H1 (cell line): ENCODE measurements around the gene MYRIP. TPM values are rescaled to one million over a fixed set of nuclear protein-coding genes. Genes with fewer than 3 reads are reported as not detected.

Experiments used
- EGR1 ChIP-seq: IDR thresholded peaks from 2 replicates; pipeline ENCODE4 v1.6.1; 2011; ENCODE audit warnings: low read depth, low read length, borderline replicate concordance
- FOSL1 ChIP-seq: IDR thresholded peaks from 2 replicates; pipeline ENCODE4 v1.6.1; 2011; ENCODE audit warnings: mild to moderate bottlenecking, low read depth, low read length, moderate library complexity; ENCODE audit not compliant: insufficient read depth
- KDM5A ChIP-seq: fragments of 200-600 bp; IDR thresholded peaks from 2 replicates; pipeline ENCODE4 v1.7.1; 2012; ENCODE audit warnings: mild to moderate bottlenecking, low read length, inconsistent platforms, mixed read lengths
- NANOG ChIP-seq: IDR thresholded peaks from 2 replicates; pipeline ENCODE4 v1.6.1; 2011; ENCODE audit warnings: low read length, low read depth, mild to moderate bottlenecking, inconsistent platforms; ENCODE audit not compliant: insufficient read depth, poor library complexity, severe bottlenecking
- YY1 ChIP-seq: IDR thresholded peaks from 2 replicates; pipeline ENCODE4 v1.6.1; 2011; ENCODE audit warnings: low read depth, mild to moderate bottlenecking, low read length
- polyA plus RNA-seq, 7 experiments: library from polyadenylated mRNA; depleted of rRNA in 3 of 7; stranded (reverse) in 5 of 7; unstranded in 2 of 7; fragments of >200 nt in 5 of 7; fragments of 200-250 nt in 2 of 7; gene quantifications; 1 replicate in 5 of 7; 2 replicates in 1 of 7; 4 replicates in 1 of 7; pipeline versions ENCODE4 v1.2.1 to v1.2.3, GENCODE V29; 2011 to 2013; ENCODE audit warnings: missing spikeins in 2 of 7, mixed read lengths in 2 of 7
- total RNA-seq: library from RNA; stranded (reverse); fragmentation: NEBNext Ultra II Directional; extraction: Animal tissue kit (Norgen Biotek cat#: 25700); gene quantifications from 2 replicates; pipeline ENCODE4 v1.2.1, GENCODE V29; 2021
- TF ChIP-seq, protein P1 (sequence below): IDR thresholded peaks from 2 replicates; pipeline ENCODE4 v1.6.1; 2012; ENCODE audit warnings: inconsistent platforms

The MYRIP gene
- total and polyA plus RNA-seq, 2 of the 8 experiments (the other 6 are each of a cell fraction or from before 2014, with no cell fraction given), result 0.54 to 4.3 TPM

DNA sequence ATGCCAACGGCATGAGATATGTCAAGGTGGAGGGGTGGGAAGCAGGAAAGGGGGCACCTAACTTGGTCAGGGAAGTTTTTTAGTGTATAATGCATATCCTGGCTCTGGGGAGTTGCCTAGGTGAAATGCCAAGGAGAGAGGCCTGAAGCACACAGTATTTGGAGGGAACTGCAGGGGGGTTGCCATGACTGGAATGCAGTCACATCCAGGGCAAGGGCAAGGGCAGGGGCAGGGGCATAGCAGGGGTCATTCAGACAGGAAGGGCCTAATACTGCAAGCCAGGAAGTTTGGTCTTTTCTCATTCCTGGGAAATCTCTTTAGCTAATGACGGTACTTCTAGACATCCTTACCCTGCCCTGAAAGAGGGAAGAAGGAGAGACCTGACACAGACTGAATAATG lies 60.5 kb downstream of the MYRIP start (continued):
- TF ChIP-seq YY1 (no peak), NANOG (no peak), FOSL1 (no peak), KDM5A (no peak), EGR1 (no peak)
- TF ChIP-seq, protein P1, sequence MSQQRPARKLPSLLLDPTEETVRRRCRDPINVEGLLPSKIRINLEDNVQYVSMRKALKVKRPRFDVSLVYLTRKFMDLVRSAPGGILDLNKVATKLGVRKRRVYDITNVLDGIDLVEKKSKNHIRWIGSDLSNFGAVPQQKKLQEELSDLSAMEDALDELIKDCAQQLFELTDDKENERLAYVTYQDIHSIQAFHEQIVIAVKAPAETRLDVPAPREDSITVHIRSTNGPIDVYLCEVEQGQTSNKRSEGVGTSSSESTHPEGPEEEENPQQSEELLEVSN, result no peak
